Measurements from ENCODE around the gene ATG7. TPM values are rescaled to one million over a fixed set of nuclear protein-coding genes. Genes with fewer than 3 reads are reported as not detected.

The ATG7 gene
- total and polyA plus RNA-seq, 10 of the 15 experiments (the other 5 are each of a cell fraction or from before 2014, with no cell fraction given): 13.5 to 49.5 (median 26.4) TPM

GRCh38 chr3:11554666-11555065 is 282.5 kb downstream of the ATG7 start (continued):
- TF ChIP-seq PRDM15 (CRISPR knock-in tag; IDR thresholded peaks at IDR 0.05) (no peak), EGR1 (IDR thresholded peaks at IDR 0.05; ENCODE audit: borderline replicate concordance in 1 of 2, low read depth in 2 of 2, low read length in 2 of 2) (no peak)

- CTCF ChIA-PET: interaction anchor here (1.5 kb wide), 1 partner anchor 89 kb away, joined by 7 read pairs; the partner anchor contains the start of gene VGLL4
- H4K20me1 ChIP-seq (ENCODE audit: control insufficient read depth, insufficient read depth): no peaks in the 10 kb centered on the region; the same call in 1 of the 2 replicates
- FAIRE-seq: no peak
- no peaks in the 10 kb centered on the region for H3K9me3 ChIP-seq (replicated peaks; ENCODE audit: control insufficient read depth, insufficient read depth, low read length)
- H3K27me3 ChIP-seq (replicated peaks in 1 of 2; ENCODE audit: control insufficient read depth in 2 of 2, insufficient read depth in 2 of 2, low read length in 1 of 2): no peaks in the 10 kb centered on the region
- SMC1A ChIA-PET (ENCODE audit: uncharacterized antibody, unreplicated experiment): no interaction called here
- intact Hi-C loops (cut with micrococcal nuclease; ENCODE audit: unreplicated experiment): no loop called here
- H3K4me2 ChIP-seq (ENCODE audit: control insufficient read depth, insufficient read depth): no peak overlapping the region
- no peak overlapping the region for H3K27ac ChIP-seq (ENCODE audit: control insufficient read depth, insufficient read depth)
- in situ Hi-C loops (cut with MboI): no loop called here
- RAD21 ChIA-PET (ENCODE audit: unreplicated experiment): no interaction called here
- H3K4me3 ChIP-seq: no peak overlapping the region
- no peak for DNase-seq (ENCODE audit: low read depth, low spot score)
- WGBS (ENCODE audit: insufficient coverage, insufficient replicate concordance, low lambda C conversion rate, missing lambda C conversion rate): 95% methylated on average over 13 of the region's 13 CpGs
- no peaks in the 10 kb centered on the region for H3K4me1 ChIP-seq (ENCODE audit: control insufficient read depth, insufficient read depth, low read length)
- TF ChIP-seq TAF1 (IDR thresholded peaks at IDR 0.05; ENCODE audit: borderline replicate concordance, low read depth, low read length) (no peak), POU2F2 (IDR thresholded peaks at IDR 0.05; ENCODE audit: borderline replicate concordance, low read depth, low read length) (no peak), NFYB (IDR thresholded peaks at IDR 0.05; ENCODE audit: insufficient read depth, low read depth, low read length) (no peak), CBX5 (IDR thresholded peaks at IDR 0.05; ENCODE audit: low read depth) (no peak)
- POLR2A ChIA-PET: interaction anchor here (0.5 kb wide), 1 partner anchor 74 kb away, joined by 6 read pairs; no protein-coding TSS in a partner anchor
- H2AFZ ChIP-seq (ENCODE audit: control insufficient read depth, low read depth, low read length): no peak overlapping the region
- no peaks in the 10 kb centered on the region for H3K79me2 ChIP-seq (ENCODE audit: control insufficient read depth, insufficient read depth, low read length)
- no peak overlapping the region for H3K9ac ChIP-seq (ENCODE audit: control insufficient read depth, insufficient read depth, low read length)
- peaks cover 7 to 28% of the 10 kb centered on the region in 2 experiments for H3K36me3 ChIP-seq (ENCODE audit: control insufficient read depth in 2 of 2, insufficient read depth in 2 of 2, low read length in 1 of 2)
- ATAC-seq: no peak
- no TSS peak for BruUV-seq (replicated peaks)
These were observed 283.1 kb downstream of the ATG7 start for GRCh38 chr3:11555211-11555782.
